Mucosa of descending colon (tissue), 3 donors: ENCODE results near the gene DAPK3. TPM values are rescaled to one million over a fixed set of nuclear protein-coding genes. Genes with fewer than 3 reads are reported as not detected.
A peak's percentile ranks its signal among the peaks of the same experiment; 100 is the strongest.

Source experiments
- ATAC-seq: fragments of 200-7000 bp; cut with Tn5 transposase; one replicate; pipeline ENCODE4 v1.9.1; 2020; ENCODE audit warnings: mild to moderate bottlenecking, moderate library complexity
- DNase-seq, 3 donors: peaks; one replicate each; pipeline ENCODE4 v3.0.0-alpha.2; 2020
- H3K36me3 ChIP-seq: fragments of 200-600 bp; one replicate; pipeline ENCODE4 v1.8.0; 2021; ENCODE audit warnings: low read depth, mild to moderate bottlenecking
- H3K4me1 ChIP-seq: fragments of 200-600 bp; one replicate; pipeline ENCODE4 v1.8.0; 2021; ENCODE audit warnings: low read depth, mild to moderate bottlenecking
- H3K4me3 ChIP-seq: fragments of 200-600 bp; one replicate; pipeline ENCODE4 v1.8.0; 2021; ENCODE audit warnings: mild to moderate bottlenecking
- H3K9me3 ChIP-seq: fragments of 200-600 bp; one replicate; pipeline ENCODE4 v1.8.0; 2021; ENCODE audit warnings: mild to moderate bottlenecking
- CTCF ChIP-seq: fragments of 200-600 bp; IDR thresholded peaks from one replicate; pipeline ENCODE4 v1.8.0; 2022; ENCODE audit warnings: antibody characterized with exemption, mild to moderate bottlenecking
- intact Hi-C, 2 donors: fragments of 100-400 bp; cut with DNase I in 1 of 2; cut with micrococcal nuclease in 1 of 2; formaldehyde crosslinking; loops; one replicate each; pipeline versions ENCODE4 v1.11.0 to v1.11.1; 2022; cut with DNase I, micrococcal nuclease
- total RNA-seq, 3 donors: library from RNA; stranded (reverse); fragmentation: NEBNext Ultra II Directional in 2 of 3; extraction: Animal tissue kit (Norgen Biotek cat#: 25700) in 2 of 3; gene quantifications; one replicate each; pipeline versions ENCODE4 v1.2.1 to v1.2.4, GENCODE V29; 2021 to 2023
- donor health status: DM: no; HTN: no; CAD: no; lungs with moderate emphysema.
- donor health status: DM: no; HTN: no; CAD: no.
- donor health status: DM: no; HTN: yes; CAD: no.

DAPK3 gene
- total RNA-seq, 3 donors from 2014 or later = 51.3 to 121 (median 56.9) TPM

GRCh38 chr19:3984908-3985642, 14.2 kb upstream of the DAPK3 start, which contains the start of gene EEF2:
TSS of gene EEF2 (minus strand) at chr19:3985463. CDS start at chr19:3985380, 83 bp downstream.
- ATAC-seq (peak; percentile 72), DNase-seq (peak; percentile 92 to 93 (median 93))
- no peak for TF ChIP-seq CTCF
- Histone ChIP-seq H3K9me3 (no peaks in the 10 kb centered on the region), H3K4me3 (peak within 1 kb of the TSS; percentile 86), H3K4me1 (peaks cover 31% of the 10 kb centered on the region), H3K36me3 (peaks cover 31% of the 10 kb centered on the region)
- intact Hi-C loops = no loop called here

- intact Hi-C loops = no loop called here
- ATAC-seq (peak; percentile 0), DNase-seq (peak in 1 of 3 donors; percentile 49)
- Histone ChIP-seq H3K36me3 (peaks cover 35% of the 10 kb centered on the region), H3K4me3 (peak overlapping the region; percentile 86), H3K9me3 (no peaks in the 10 kb centered on the region), H3K4me1 (peaks cover 31% of the 10 kb centered on the region)
- no peak for TF ChIP-seq CTCF
Observed at GRCh38 chr19:3984584-3984907, 13.6 kb upstream of the DAPK3 start.

GRCh38 chr19:3983936-3984583, 13.2 kb upstream of the DAPK3 start:
- peak; percentile 60 to 81 (median 76) for DNase-seq
- Histone ChIP-seq H3K9me3 (no peaks in the 10 kb centered on the region), H3K4me1 (peaks cover 31% of the 10 kb centered on the region), H3K36me3 (peaks cover 40% of the 10 kb centered on the region), H3K4me3 (peak overlapping the region; percentile 86)
- ATAC-seq = peak; percentile 60
- TF ChIP-seq CTCF = no peak
- intact Hi-C loops = no loop called here

- Histone ChIP-seq H3K4me3 (no peak overlapping the region), H3K36me3 (peaks cover 41% of the 10 kb centered on the region), H3K9me3 (no peaks in the 10 kb centered on the region), H3K4me1 (peaks cover 31% of the 10 kb centered on the region)
- DNase-seq (no peak), ATAC-seq (no peak)
- intact Hi-C loops = no loop called here
- no peak for TF ChIP-seq CTCF
Observed at GRCh38 chr19:3983542-3983914, 12.6 kb upstream of the DAPK3 start.

- H3K36me3 ChIP-seq = peaks cover 46% of the 10 kb centered on the region
- no peak for ATAC-seq
- H3K4me3 ChIP-seq = no peak overlapping the region
- intact Hi-C loops = no loop called here
- no peaks in the 10 kb centered on the region for H3K9me3 ChIP-seq
- H3K4me1 ChIP-seq = peaks cover 31% of the 10 kb centered on the region
- TF ChIP-seq CTCF = no peak
- DNase-seq = peak in 1 of 3 donors; percentile 65
Observed at GRCh38 chr19:3982701-3983541, 12.0 kb upstream of the DAPK3 start.
